Naive thymus-derived CD8-positive, alpha-beta T cell (primary cell): ENCODE results near the gene TBC1D32. TPM values are rescaled to one million over a fixed set of nuclear protein-coding genes. Genes with fewer than 3 reads are reported as not detected.
"Not testable (repeated sequence)": the region's sequence is repeated elsewhere in the genome, so short reads cannot be mapped to it uniquely, and the experiment has no call there.

Experiments used
- ATAC-seq, 2 donors: fragments of 150-1000 bp; cut with Tn5 transposase in 1 of 2; sonication (Bioruptor Pico), chemical (Tn5 transposase) in 1 of 2; 1 replicate in 1 of 2; 2 replicates in 1 of 2; pipeline ENCODE4 v1.10.0; 2021; ENCODE audit warnings: mild to moderate bottlenecking in 2 of 2, moderate library complexity in 2 of 2
- POLR2A ChIA-PET: fragments of 350-600 bp; sonication (Branson Sonifier 250); formaldehyde crosslinking; loops from one replicate; lab custom pipeline; 2021; ENCODE audit warnings: antibody characterized with exemption; lab: Charles Lee
- DNase-seq, 10 donors: peaks; one replicate each; pipeline versions ENCODE4 v3.0.0 to v3.0.0-alpha.2; 2020 to 2022
- H3K27ac Mint-ChIP-seq, 10 donors: one replicate each; pipeline ENCODE4 v1.8.0; 2020 to 2022; ENCODE audit warnings: mild to moderate bottlenecking in 10 of 10, mixed read lengths in 10 of 10, moderate library complexity in 4 of 10, inconsistent platforms in 1 of 10
- H3K27me3 Mint-ChIP-seq, 5 donors: one replicate each; pipeline ENCODE4 v1.8.0; 2021 to 2022; ENCODE audit warnings: mixed read lengths in 5 of 5
- H3K36me3 Mint-ChIP-seq, 3 donors: one replicate each; pipeline ENCODE4 v1.8.0; 2020 to 2022; ENCODE audit warnings: mixed read lengths in 3 of 3, mild to moderate bottlenecking in 2 of 3, inconsistent platforms in 1 of 3
- H3K4me1 Mint-ChIP-seq, 4 donors: one replicate each; pipeline ENCODE4 v1.8.0; 2021 to 2022; ENCODE audit warnings: mixed read lengths in 4 of 4
- H3K4me3 Mint-ChIP-seq, 10 donors: one replicate each; pipeline ENCODE4 v1.8.0; 2020 to 2022; ENCODE audit warnings: mild to moderate bottlenecking in 10 of 10, mixed read lengths in 10 of 10, moderate library complexity in 6 of 10, inconsistent platforms in 1 of 10
- H3K9me3 Mint-ChIP-seq, 9 donors: one replicate each; pipeline ENCODE4 v1.8.0; 2020 to 2022; ENCODE audit warnings: mixed read lengths in 9 of 9, mild to moderate bottlenecking in 3 of 9, inconsistent platforms in 1 of 9, moderate library complexity in 1 of 9
- polyA plus RNA-seq, 3 donors: library from polyadenylated mRNA; unstranded; fragments of 300-500 nt; fragmentation: Illumina TruSeq; gene quantifications; one replicate each; pipeline ENCODE4 v1.2.3, GENCODE V29; 2021
- total RNA-seq, 8 experiments: library from RNA in 2 of 8; stranded (reverse) in 2 of 8; gene quantifications; one replicate each; pipeline ENCODE4 v1.2.3 and lab custom pipeline; 2021 to 2026

The TBC1D32 gene
- total and polyA plus RNA-seq, 5 experiments from 2014 or later, result 2.1 to 15.0 (median 3.8) TPM

GRCh38 chr6:121311814-121312213 lies 22.5 kb downstream of the TBC1D32 start:
- Mint-ChIP-seq H3K27ac (peak overlapping the region in 2 of 10 donors; percentile 9 to 43), H3K36me3 (peaks cover 11 to 47% (median 27%) of the 10 kb centered on the region in 3 donors)
- H3K4me1 Mint-ChIP-seq, ATAC-seq, H3K4me3 Mint-ChIP-seq, DNase-seq, H3K27me3 Mint-ChIP-seq, POLR2A ChIA-PET, H3K9me3 Mint-ChIP-seq: not testable (repeated sequence)

GRCh38 chr6:121310495-121310894 lies 23.8 kb downstream of the TBC1D32 start:
- no peaks in the 10 kb centered on the region for H3K27me3 Mint-ChIP-seq
- H3K4me3 Mint-ChIP-seq, result no peak overlapping the region
- H3K27ac Mint-ChIP-seq, result no peak overlapping the region
- H3K4me1 Mint-ChIP-seq, result peaks cover 0 to 2% (median 0%) of the 10 kb centered on the region in 4 donors
- H3K36me3 Mint-ChIP-seq, result peaks cover 11 to 35% (median 22%) of the 10 kb centered on the region in 3 donors
- peaks cover 0 to 5% (median 0%) of the 10 kb centered on the region in 9 donors for H3K9me3 Mint-ChIP-seq
- ATAC-seq (no peak), DNase-seq (no peak)
- POLR2A ChIA-PET, result no interaction called here

- peaks cover 11 to 35% (median 19%) of the 10 kb centered on the region in 3 donors for H3K36me3 Mint-ChIP-seq
- ATAC-seq (no peak), DNase-seq (no peak)
- H3K9me3 Mint-ChIP-seq, result peaks cover 0 to 5% (median 0%) of the 10 kb centered on the region in 9 donors
- H3K27me3 Mint-ChIP-seq, result no peaks in the 10 kb centered on the region
- H3K4me3 Mint-ChIP-seq, result no peak overlapping the region
- no peak overlapping the region for H3K27ac Mint-ChIP-seq
- H3K4me1 Mint-ChIP-seq, result peaks cover 0 to 2% (median 0%) of the 10 kb centered on the region in 4 donors
- POLR2A ChIA-PET, result no interaction called here
These were observed 24.4 kb downstream of the TBC1D32 start for GRCh38 chr6:121309768-121310469.

- no peaks in the 10 kb centered on the region for H3K27me3 Mint-ChIP-seq
- no peak overlapping the region for H3K4me3 Mint-ChIP-seq
- H3K4me1 Mint-ChIP-seq, result no peaks in the 10 kb centered on the region
- peak in 2 of 10 donors; percentile 7 to 13 for DNase-seq
- POLR2A ChIA-PET, result no interaction called here
- ATAC-seq, result peak; percentile 35 to 42
- peaks cover 0 to 37% (median 10%) of the 10 kb centered on the region in 3 donors for H3K36me3 Mint-ChIP-seq
- H3K9me3 Mint-ChIP-seq, result no peaks in the 10 kb centered on the region
- H3K27ac Mint-ChIP-seq, result no peak overlapping the region
These were observed 28.2 kb downstream of the TBC1D32 start for GRCh38 chr6:121305957-121306607.

GRCh38 chr6:121302882-121303281 lies 31.4 kb downstream of the TBC1D32 start:
- Mint-ChIP-seq H3K4me3 (no peak overlapping the region), H3K4me1 (peaks cover 0 to 2% (median 0%) of the 10 kb centered on the region in 4 donors), H3K27me3 (no peaks in the 10 kb centered on the region), H3K27ac (no peak overlapping the region), H3K9me3 (no peaks in the 10 kb centered on the region), H3K36me3 (peaks cover 0 to 33% (median 22%) of the 10 kb centered on the region in 3 donors)
- POLR2A ChIA-PET, result no interaction called here
- ATAC-seq (no peak), DNase-seq (no peak)

- H3K36me3 Mint-ChIP-seq, result peaks cover 0 to 38% (median 29%) of the 10 kb centered on the region in 3 donors
- H3K27me3 Mint-ChIP-seq, POLR2A ChIA-PET, ATAC-seq, H3K4me1 Mint-ChIP-seq, H3K9me3 Mint-ChIP-seq, DNase-seq, H3K4me3 Mint-ChIP-seq: not testable (repeated sequence)
- H3K27ac Mint-ChIP-seq, result peak overlapping the region in 1 of 10 donors; percentile 43
These were observed 33.1 kb downstream of the TBC1D32 start for GRCh38 chr6:121301156-121301555.

GRCh38 chr6:121297694-121298093 lies 36.6 kb downstream of the TBC1D32 start:
- Mint-ChIP-seq H3K4me3 (no peak overlapping the region), H3K36me3 (peaks cover 0 to 45% (median 38%) of the 10 kb centered on the region in 3 donors), H3K27me3 (no peaks in the 10 kb centered on the region), H3K27ac (no peak overlapping the region), H3K9me3 (no peaks in the 10 kb centered on the region), H3K4me1 (peaks cover 0 to 2% (median 0%) of the 10 kb centered on the region in 4 donors)
- POLR2A ChIA-PET, result no interaction called here
- no peak for ATAC-seq
- no peak for DNase-seq

- H3K36me3 Mint-ChIP-seq, result peaks cover 20 to 63% (median 51%) of the 10 kb centered on the region in 3 donors
- no peaks in the 10 kb centered on the region for H3K27me3 Mint-ChIP-seq
- H3K9me3 Mint-ChIP-seq, result peaks cover 0 to 3% (median 0%) of the 10 kb centered on the region in 9 donors
- ATAC-seq, result no peak
- DNase-seq, result no peak
- peaks cover 0 to 7% (median 1%) of the 10 kb centered on the region in 4 donors for H3K4me1 Mint-ChIP-seq
- no peak overlapping the region for H3K27ac Mint-ChIP-seq
- POLR2A ChIA-PET, result no interaction called here
- H3K4me3 Mint-ChIP-seq, result no peak overlapping the region
These were observed 49.2 kb downstream of the TBC1D32 start for GRCh38 chr6:121285041-121285440.

- POLR2A ChIA-PET, result no interaction called here
- peaks cover 0 to 3% (median under 1%) of the 10 kb centered on the region in 4 donors for H3K4me1 Mint-ChIP-seq
- H3K36me3 Mint-ChIP-seq, result peaks cover 28 to 65% (median 55%) of the 10 kb centered on the region in 3 donors
- no peak for DNase-seq
- H3K4me3 Mint-ChIP-seq, result no peak overlapping the region
- no peaks in the 10 kb centered on the region for H3K27me3 Mint-ChIP-seq
- ATAC-seq, result no peak
- peaks cover 0 to 31% (median 11%) of the 10 kb centered on the region in 9 donors for H3K9me3 Mint-ChIP-seq
- H3K27ac Mint-ChIP-seq, result no peak overlapping the region
These were observed 59.5 kb downstream of the TBC1D32 start for GRCh38 chr6:121274666-121275295.

- POLR2A ChIA-PET, result no interaction called here
- Mint-ChIP-seq H3K27me3 (no peaks in the 10 kb centered on the region), H3K4me3 (peak overlapping the region in 1 of 10 donors; percentile 23), H3K4me1 (peaks cover 0 to 3% (median 0%) of the 10 kb centered on the region in 4 donors), H3K9me3 (peaks cover 11 to 63% (median 47%) of the 10 kb centered on the region in 9 donors), H3K27ac (no peak overlapping the region), H3K36me3 (peaks cover 65 to 88% (median 77%) of the 10 kb centered on the region in 3 donors)
- ATAC-seq, result no peak
- DNase-seq, result no peak
These were observed 70.5 kb downstream of the TBC1D32 start for GRCh38 chr6:121263742-121264141.

- DNase-seq (no peak), ATAC-seq (no peak)
- peaks cover 7 to 40% (median 30%) of the 10 kb centered on the region in 9 donors for H3K9me3 Mint-ChIP-seq
- no peaks in the 10 kb centered on the region for H3K4me1 Mint-ChIP-seq
- no peak overlapping the region for H3K27ac Mint-ChIP-seq
- POLR2A ChIA-PET, result no interaction called here
- no peaks in the 10 kb centered on the region for H3K27me3 Mint-ChIP-seq
- no peak overlapping the region for H3K4me3 Mint-ChIP-seq
- peaks cover 44 to 78% (median 76%) of the 10 kb centered on the region in 3 donors for H3K36me3 Mint-ChIP-seq
These were observed 73.6 kb downstream of the TBC1D32 start for GRCh38 chr6:121260651-121261102.

GRCh38 chr6:121247386-121247785 lies 86.9 kb downstream of the TBC1D32 start:
- Mint-ChIP-seq H3K4me1 (no peaks in the 10 kb centered on the region), H3K27me3 (no peaks in the 10 kb centered on the region), H3K4me3 (no peak overlapping the region), H3K27ac (no peak overlapping the region), H3K36me3 (peaks cover 67 to 87% (median 84%) of the 10 kb centered on the region in 3 donors), H3K9me3 (peaks cover 17 to 63% (median 58%) of the 10 kb centered on the region in 9 donors)
- ATAC-seq (no peak), DNase-seq (no peak)
- POLR2A ChIA-PET, result interaction anchor here (0.6 kb wide), 1 partner anchor 193 kb away, joined by 6 read pairs; no protein-coding TSS in a partner anchor
